Fibroblast of upper back skin (primary cell): ENCODE measurements around the gene MRAS.
"Not testable (repeated sequence)": the region's sequence is repeated elsewhere in the genome, so short reads cannot be mapped to it uniquely, and the experiment has no call there.

Experiments
- DNase-seq: peaks from one replicate; pipeline ENCODE4 v3.0.0-alpha.2; 2013

Gene MRAS

DNA sequence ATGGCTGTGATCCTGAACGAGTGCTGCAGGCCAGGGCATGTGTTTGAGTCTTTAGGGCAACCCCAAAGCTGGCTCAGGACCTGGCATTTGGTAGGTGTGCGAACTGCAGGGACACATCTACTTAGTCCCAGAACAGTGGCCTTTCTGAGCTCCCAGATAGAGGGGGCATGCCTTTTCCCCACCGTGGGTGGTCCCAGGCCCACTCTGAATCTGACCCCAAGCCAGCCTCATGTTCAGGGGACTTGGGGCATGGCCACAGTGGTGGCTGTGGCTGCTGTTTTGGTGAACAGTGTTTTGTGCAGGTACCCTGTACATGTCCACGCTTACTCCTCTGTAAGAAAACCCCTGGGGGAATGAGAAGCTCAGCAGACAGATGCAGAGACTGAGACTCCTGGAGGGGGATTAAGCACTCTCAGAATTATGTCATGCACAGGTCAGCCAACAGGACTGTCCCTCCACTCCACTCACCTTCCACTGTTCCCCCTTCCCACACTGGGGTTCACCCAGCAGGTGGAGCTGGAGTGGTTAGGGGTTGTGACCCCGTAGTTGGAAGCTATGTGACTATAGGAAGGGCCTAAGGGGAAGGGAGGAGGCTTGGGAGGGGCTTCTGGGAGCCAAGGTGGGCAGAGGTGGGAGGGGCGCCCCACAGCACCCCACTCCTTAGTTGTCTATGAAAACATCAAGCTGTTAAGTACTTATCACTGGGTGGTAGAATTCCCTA, 102.5 kb downstream of the MRAS start:
- DNase-seq = no peak

DNA sequence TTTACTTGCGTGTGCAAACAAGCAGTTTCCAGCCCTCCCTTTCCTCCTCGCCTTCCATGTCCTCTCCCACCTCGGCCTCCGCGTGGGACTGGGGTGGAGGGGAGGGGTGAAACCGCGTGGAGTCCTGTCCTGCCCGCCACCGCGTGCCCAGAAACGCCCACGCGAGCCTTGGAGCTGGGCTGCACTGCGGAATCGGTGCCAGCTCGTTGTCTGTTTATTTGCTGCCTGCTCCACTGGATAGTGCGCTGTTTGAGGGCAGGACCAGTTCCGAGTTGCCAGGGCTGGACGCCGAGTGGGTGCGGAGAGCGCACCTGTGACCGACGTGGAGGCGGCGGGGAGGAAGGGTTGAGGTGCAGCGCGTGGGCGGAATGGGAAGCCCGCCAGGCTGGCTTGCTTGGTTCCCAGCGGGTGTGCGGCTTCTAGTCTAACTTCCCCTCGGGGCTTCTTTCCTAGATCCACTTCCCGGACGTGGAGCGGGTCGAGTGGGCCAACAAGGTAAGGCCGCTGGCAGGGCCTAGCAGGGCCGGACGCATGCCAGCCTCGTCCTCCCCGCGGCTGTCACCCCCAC, 103.3 kb downstream of the MRAS start:
- no peak for DNase-seq

DNA sequence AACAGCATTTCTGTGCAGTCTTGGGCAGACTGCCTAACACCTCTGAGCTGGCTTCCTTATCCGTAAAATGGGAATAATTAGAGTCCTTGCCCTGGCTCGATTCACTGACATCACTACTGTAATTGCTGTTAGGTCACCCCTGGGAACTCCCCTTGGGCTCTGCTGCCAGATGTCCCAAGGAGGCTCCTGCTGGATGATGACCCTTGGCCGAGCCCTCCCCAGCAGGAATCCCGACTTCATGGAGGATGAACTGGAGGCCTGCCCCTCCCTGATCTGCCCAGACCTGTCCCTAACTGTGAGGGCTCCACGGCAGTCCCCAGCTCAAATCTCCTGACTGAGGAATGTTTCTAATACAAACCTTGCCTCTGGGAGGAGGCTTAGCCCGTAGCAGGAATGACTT, 104.1 kb downstream of the MRAS start:
- DNase-seq = no peak

DNA sequence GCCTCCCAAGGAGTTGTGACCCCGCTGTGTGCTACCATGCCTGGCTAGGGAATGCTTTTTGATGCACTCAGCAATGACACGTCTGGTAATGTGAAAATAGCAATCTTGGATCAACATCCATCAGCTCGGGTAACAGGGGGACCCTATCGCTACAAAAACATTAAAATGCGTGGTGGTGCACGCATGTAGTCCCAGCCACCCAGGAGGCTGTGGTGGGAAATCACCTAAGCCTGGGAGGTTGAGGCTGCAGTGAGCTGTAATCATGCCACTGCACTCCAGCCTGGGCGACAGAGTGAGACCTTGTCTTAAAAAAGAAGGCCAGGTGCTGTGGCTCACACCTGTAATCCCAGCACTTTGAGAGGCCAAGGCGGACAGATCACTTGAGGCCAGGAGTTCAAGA, 105.6 kb downstream of the MRAS start:
- not testable (repeated sequence) for DNase-seq
